Natural killer cell (primary cell): ENCODE data around the gene SLC44A5. TPM values are rescaled to one million over a fixed set of nuclear protein-coding genes. Genes with fewer than 3 reads are reported as not detected.

Experiments
- ATAC-seq, 3 donors: fragments of 150-1000 bp in 2 of 3; fragments of 200-7000 bp in 1 of 3; cut with Tn5 transposase; 1 replicate in 1 of 3; 2 replicates in 2 of 3; pipeline ENCODE4 v1.10.0; 2021; ENCODE audit warnings: mild to moderate bottlenecking in 2 of 3, moderate library complexity in 2 of 3
- DNase-seq, 2 donors: peaks; one replicate each; pipeline versions ENCODE4 v3.0.0 to v3.0.0-alpha.2; 2013 to 2021; ENCODE audit warnings: mixed read lengths in 1 of 2
- H3K27ac ChIP-seq: one replicate; pipeline ENCODE4 v1.5.1; 2013; ENCODE audit warnings: mild to moderate bottlenecking, low read length
- H3K27me3 ChIP-seq: one replicate; pipeline ENCODE4 v1.6.1; 2013; ENCODE audit warnings: low read length; ENCODE audit not compliant: control insufficient read depth, insufficient read depth
- H3K36me3 ChIP-seq: one replicate; pipeline ENCODE4 v1.6.1; 2013; ENCODE audit warnings: low read length; ENCODE audit not compliant: control insufficient read depth, insufficient read depth
- H3K4me1 ChIP-seq: one replicate; pipeline ENCODE4 v1.6.1; 2013; ENCODE audit warnings: low read length; ENCODE audit not compliant: control insufficient read depth, insufficient read depth
- H3K4me3 ChIP-seq: one replicate; pipeline ENCODE4 v1.5.1; 2013; ENCODE audit warnings: low read length
- H3K9me3 ChIP-seq: one replicate; pipeline ENCODE4 v1.6.1; 2013; ENCODE audit warnings: low read length; ENCODE audit not compliant: control insufficient read depth, insufficient read depth
- H3K27ac Mint-ChIP-seq, 2 donors: one replicate each; pipeline ENCODE4 v1.8.0; 2022; ENCODE audit warnings: mild to moderate bottlenecking in 2 of 2, mixed read lengths in 2 of 2, moderate library complexity in 1 of 2
- H3K27me3 Mint-ChIP-seq, 2 donors: one replicate each; pipeline ENCODE4 v1.8.0; 2022; ENCODE audit warnings: low read depth in 2 of 2, mixed read lengths in 2 of 2
- H3K36me3 Mint-ChIP-seq: one replicate; pipeline ENCODE4 v1.8.0; 2022; ENCODE audit warnings: mixed read lengths
- H3K4me1 Mint-ChIP-seq, 2 donors: one replicate each; pipeline ENCODE4 v1.8.0; 2022; ENCODE audit warnings: mixed read lengths in 2 of 2
- H3K4me3 Mint-ChIP-seq: one replicate; pipeline ENCODE4 v1.8.0; 2022; ENCODE audit warnings: mild to moderate bottlenecking, moderate library complexity, mixed read lengths
- H3K9me3 Mint-ChIP-seq, 2 donors: one replicate each; pipeline ENCODE4 v1.8.0; 2022; ENCODE audit warnings: mixed read lengths in 2 of 2
- WGBS: methylation state at CpG from one replicate; pipeline ENCODE4 v1.1.7; 2013; ENCODE audit warnings: missing lambda C conversion rate; ENCODE audit not compliant: insufficient coverage; 5-methylcytosine and 5-hydroxymethylcytosine counted together
- intact Hi-C: fragments of 100-400 bp; cut with micrococcal nuclease; formaldehyde crosslinking; loops from one replicate; pipeline ENCODE4 v1.14.2; 2022
- total RNA-seq, 4 donors: library from RNA; stranded (reverse); fragments of 120-200 nt in 1 of 4; gene quantifications; one replicate each; pipeline versions ENCODE4 v1.2.3 to v1.2.4, GENCODE V29; 2013 to 2022
- TF ChIP-seq, protein P1 (sequence below): fragments of 200-600 bp; IDR thresholded peaks from one replicate; pipeline ENCODE4 v1.8.0; 2022; ENCODE audit warnings: antibody characterized with exemption

SLC44A5 gene
- total RNA-seq, 3 donors from 2014 or later (not counting 1 experiment from before 2014, with no cell fraction given) = 0.15 to 1.2 TPM; not detected in 1

DNA sequence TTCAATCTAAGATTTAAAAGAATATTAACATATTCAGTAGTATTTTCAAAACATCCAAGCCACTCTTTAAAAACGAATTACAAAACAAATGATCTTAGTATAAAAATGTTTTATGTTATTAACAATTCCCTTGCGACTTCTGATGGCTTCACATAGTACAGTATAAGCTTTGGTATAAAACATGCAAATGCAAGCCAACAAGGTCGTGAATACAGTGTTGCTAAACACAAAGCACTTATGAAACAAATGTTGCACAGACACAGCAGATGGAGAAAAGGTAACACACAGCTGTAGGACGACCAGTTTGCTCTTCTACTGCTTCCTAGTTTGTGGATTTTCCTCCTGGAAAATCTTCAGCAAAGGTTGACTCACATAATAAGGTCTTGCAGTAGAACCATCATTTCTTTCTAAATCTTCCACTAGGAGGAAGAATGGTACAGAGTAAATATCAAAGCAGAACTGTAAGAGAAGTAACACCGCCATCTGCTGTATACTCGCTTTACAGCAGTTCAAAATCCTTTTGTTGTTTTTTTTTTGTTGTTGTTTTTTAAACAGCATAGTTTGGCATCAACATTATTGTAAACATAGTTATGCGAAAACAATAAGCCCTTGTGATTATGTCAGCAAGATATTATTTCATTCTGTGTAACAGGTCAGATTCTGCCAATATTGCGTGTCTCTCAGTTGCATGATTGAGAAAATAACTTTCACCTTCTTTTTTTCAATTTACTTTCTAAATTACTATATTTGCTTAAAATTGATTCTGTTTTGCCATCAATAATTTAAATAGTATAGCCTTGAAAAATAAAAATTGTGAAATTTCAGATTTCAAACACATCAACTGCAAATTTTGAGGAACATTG, 407.3 kb downstream of the SLC44A5 start:
- Mint-ChIP-seq H3K36me3 (no peaks in the 10 kb centered on the region), H3K9me3 (no peaks in the 10 kb centered on the region), H3K27me3 (no peaks in the 10 kb centered on the region), H3K4me1 (no peaks in the 10 kb centered on the region), H3K4me3 (no peak overlapping the region), H3K27ac (no peak overlapping the region)
- ATAC-seq (no peak), DNase-seq (peak in 1 of 2 donors; percentile 7)
- H3K4me3 ChIP-seq = no peak overlapping the region
- no peaks in the 10 kb centered on the region for H3K36me3 ChIP-seq
- no peaks in the 10 kb centered on the region for H3K9me3 ChIP-seq
- WGBS = 33% methylated on average over 5 of the region's 8 CpGs
- H3K27ac ChIP-seq = no peak overlapping the region
- H3K27me3 ChIP-seq = no peaks in the 10 kb centered on the region
- no peaks in the 10 kb centered on the region for H3K4me1 ChIP-seq
- TF ChIP-seq, protein P1, sequence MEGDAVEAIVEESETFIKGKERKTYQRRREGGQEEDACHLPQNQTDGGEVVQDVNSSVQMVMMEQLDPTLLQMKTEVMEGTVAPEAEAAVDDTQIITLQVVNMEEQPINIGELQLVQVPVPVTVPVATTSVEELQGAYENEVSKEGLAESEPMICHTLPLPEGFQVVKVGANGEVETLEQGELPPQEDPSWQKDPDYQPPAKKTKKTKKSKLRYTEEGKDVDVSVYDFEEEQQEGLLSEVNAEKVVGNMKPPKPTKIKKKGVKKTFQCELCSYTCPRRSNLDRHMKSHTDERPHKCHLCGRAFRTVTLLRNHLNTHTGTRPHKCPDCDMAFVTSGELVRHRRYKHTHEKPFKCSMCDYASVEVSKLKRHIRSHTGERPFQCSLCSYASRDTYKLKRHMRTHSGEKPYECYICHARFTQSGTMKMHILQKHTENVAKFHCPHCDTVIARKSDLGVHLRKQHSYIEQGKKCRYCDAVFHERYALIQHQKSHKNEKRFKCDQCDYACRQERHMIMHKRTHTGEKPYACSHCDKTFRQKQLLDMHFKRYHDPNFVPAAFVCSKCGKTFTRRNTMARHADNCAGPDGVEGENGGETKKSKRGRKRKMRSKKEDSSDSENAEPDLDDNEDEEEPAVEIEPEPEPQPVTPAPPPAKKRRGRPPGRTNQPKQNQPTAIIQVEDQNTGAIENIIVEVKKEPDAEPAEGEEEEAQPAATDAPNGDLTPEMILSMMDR = no peak
- intact Hi-C loops = no loop called here

GRCh38 chr1:75202751-75203150, 408.2 kb downstream of the SLC44A5 start:
- H3K27me3 Mint-ChIP-seq = no peaks in the 10 kb centered on the region
- H3K4me3 Mint-ChIP-seq = no peak overlapping the region
- no peak overlapping the region for H3K27ac ChIP-seq
- ATAC-seq = no peak
- no peaks in the 10 kb centered on the region for H3K4me1 ChIP-seq
- intact Hi-C loops = no loop called here
- H3K36me3 Mint-ChIP-seq = no peaks in the 10 kb centered on the region
- TF ChIP-seq, protein P1 = no peak
- no peaks in the 10 kb centered on the region for H3K27me3 ChIP-seq
- no peaks in the 10 kb centered on the region for H3K36me3 ChIP-seq
- 98% methylated on average over 4 of the region's 4 CpGs for WGBS
- H3K4me1 Mint-ChIP-seq = no peaks in the 10 kb centered on the region
- H3K9me3 Mint-ChIP-seq = no peaks in the 10 kb centered on the region
- no peak for DNase-seq
- no peaks in the 10 kb centered on the region for H3K9me3 ChIP-seq
- H3K4me3 ChIP-seq = no peak overlapping the region
- H3K27ac Mint-ChIP-seq = no peak overlapping the region

DNA sequence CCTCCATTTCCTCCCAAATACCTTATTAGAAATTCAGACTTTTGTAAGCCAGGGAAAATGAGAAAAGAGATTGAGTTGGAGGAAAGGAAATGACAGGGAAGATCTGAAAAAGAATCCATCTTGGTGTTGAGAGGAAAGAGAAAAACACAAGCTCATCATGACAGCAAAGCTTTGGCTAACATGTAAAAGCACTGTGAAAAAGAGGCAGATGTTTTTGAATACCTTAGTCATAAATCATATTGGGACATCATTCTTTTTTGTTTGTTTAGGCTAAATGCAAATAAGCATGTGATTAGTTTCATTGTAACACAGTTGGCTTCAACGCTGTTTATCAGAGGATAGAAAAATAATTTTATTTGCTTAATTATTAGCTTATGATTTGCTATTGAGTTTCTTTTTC, 412.2 kb downstream of the SLC44A5 start:
- Histone ChIP-seq H3K27ac (no peak overlapping the region), H3K36me3 (no peaks in the 10 kb centered on the region), H3K27me3 (no peaks in the 10 kb centered on the region), H3K4me1 (no peaks in the 10 kb centered on the region), H3K4me3 (no peak overlapping the region), H3K9me3 (no peaks in the 10 kb centered on the region)
- ATAC-seq (no peak), DNase-seq (no peak)
- TF ChIP-seq, protein P1 = no peak
- Mint-ChIP-seq H3K27me3 (no peaks in the 10 kb centered on the region), H3K27ac (no peak overlapping the region), H3K9me3 (peaks cover 0 to 5% of the 10 kb centered on the region in 2 donors), H3K4me3 (no peak overlapping the region), H3K4me1 (no peaks in the 10 kb centered on the region), H3K36me3 (no peaks in the 10 kb centered on the region)
- intact Hi-C loops = no loop called here
- 100% methylated on average over 1 of the region's 1 CpG for WGBS

DNA sequence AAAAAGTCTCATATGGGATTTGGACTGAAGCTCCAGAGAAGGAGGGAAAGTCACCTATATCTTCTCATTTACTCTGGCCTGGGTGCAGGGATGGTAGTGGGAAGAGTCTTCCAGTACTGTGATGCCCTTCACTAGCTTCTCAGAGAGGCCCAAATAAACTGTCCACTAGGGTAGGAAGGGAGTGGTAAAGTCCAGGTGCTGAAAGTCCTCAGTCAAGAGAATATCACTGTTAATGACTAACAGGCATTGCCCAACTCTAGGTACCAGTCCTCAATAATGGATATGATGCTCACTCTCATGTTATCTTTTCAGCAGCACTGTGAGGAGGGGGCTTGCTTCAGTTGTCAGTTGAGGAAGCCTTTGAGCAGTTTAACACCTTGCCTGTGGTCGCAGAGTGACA, 412.8 kb downstream of the SLC44A5 start:
- WGBS = 57% methylated on average over 1 of the region's 1 CpG
- no peak for ATAC-seq
- no peaks in the 10 kb centered on the region for H3K4me1 ChIP-seq
- no peak overlapping the region for H3K27ac ChIP-seq
- no peaks in the 10 kb centered on the region for H3K9me3 ChIP-seq
- TF ChIP-seq, protein P1 = no peak
- no peak overlapping the region for H3K4me3 ChIP-seq
- Mint-ChIP-seq H3K4me3 (no peak overlapping the region), H3K36me3 (no peaks in the 10 kb centered on the region), H3K27ac (no peak overlapping the region), H3K9me3 (peaks cover 3 to 7% of the 10 kb centered on the region in 2 donors), H3K4me1 (no peaks in the 10 kb centered on the region), H3K27me3 (no peaks in the 10 kb centered on the region)
- no peaks in the 10 kb centered on the region for H3K36me3 ChIP-seq
- DNase-seq = no peak
- intact Hi-C loops = no loop called here
- no peaks in the 10 kb centered on the region for H3K27me3 ChIP-seq
